NCI-H2081 treated with DMSO at 0.1 percent for 48 hours (cell line): Measurements from ENCODE around the gene EGFL8.
A peak's percentile ranks its signal among the peaks of the same experiment; 100 is the strongest.

Experiments used
- DNase-seq: peaks from one replicate; lab custom pipeline; 2025; lab: John Stamatoyannopoulos, UW

The EGFL8 gene

DNA sequence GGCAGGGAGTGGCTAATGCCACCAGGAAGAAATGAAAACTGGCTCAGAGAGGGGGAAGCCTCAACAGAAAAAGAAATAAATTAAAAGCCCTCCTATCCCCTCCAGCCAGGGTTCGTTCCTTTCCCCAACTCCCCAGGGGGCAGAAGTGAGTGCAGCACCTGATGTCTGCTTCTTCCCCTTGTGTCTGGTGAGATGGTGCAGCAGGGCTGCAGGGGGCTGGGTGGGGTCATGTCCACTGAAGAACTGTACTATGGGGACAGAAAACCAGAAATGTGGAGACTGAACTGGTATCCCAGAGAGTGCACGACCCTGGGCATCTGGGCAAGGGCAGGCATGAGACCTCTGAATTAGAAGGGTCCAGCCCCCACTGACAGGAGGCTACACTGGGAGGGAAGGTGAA lies 4.0 kb downstream of the EGFL8 start:
- DNase-seq, result no peak

DNA sequence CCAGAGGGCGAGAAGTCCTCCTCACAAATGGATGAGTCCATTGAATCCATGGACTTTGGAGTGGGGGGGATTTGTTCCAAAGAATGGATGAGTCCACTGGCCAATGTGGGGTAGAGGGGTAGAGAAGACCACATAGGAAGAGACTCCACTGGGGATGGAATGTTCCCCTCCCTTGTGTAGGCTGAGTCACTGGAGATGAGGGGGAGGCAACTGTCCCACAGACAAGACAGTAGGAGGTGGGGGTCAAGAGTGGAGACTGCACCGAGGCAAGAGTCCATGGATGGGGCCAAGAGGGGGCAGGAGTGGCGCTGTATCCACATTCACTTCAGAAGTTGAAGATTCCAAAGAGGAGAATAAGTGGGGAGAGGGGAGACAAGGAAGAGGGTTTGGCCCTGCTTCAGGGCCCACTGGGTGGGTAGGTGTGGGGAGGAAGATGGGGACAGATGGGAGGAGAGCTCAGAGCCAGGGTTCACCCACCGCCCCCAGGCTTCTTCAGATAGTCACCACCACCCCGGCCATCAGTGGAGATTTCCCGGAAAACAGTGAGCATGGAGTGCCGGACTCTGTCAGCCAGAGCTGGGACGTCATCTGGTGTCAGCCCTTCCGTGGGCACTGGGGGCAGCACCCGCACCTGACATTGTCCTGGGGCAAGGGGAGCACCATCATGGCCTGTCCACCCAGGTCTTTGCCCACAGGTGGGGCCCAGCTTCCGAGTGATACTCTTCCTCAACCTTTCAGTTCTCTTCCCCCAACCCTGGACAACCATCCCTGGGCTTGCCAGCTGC lies 4.6 kb downstream of the EGFL8 start:
- DNase-seq, result no peak

DNA sequence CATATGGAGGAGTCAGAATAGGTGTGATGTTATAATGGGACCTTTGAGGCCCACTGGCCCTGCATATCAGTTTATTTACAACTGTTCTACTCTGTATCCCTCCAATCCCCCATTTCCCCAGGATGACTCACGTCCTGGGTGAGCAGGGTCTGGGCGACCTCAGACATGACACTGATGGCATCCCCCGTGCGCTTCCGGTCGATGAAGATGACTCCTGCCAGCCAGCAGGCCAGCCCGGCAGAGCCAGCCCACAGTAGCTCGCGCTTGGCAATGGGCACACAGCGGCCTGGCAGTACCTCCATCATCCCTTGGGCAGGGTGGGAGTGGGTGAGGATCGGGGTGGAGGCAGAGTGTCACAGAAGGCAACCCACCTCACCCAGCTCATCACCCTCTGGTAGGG lies 5.9 kb downstream of the EGFL8 start:
- no peak for DNase-seq

DNA sequence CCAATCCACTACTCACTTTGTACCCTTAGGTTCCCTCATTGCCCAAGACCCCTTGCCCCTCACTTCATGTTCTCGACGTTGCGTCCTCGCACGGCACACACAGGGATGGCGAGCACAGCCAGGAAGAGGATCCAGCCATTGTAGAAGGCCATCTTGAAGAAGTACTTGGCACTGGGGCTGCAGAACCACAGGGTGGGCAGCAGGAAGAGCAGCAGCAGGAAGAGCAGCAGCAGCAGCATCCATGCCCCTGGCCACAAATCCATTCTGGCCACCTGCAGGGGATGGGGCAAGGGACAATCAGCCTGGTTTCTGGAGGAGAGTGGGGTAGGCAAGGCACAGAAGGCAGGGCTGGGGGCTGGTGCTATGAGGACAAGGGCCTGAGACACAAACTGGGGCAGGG lies 6.8 kb downstream of the EGFL8 start:
- no peak for DNase-seq

DNA sequence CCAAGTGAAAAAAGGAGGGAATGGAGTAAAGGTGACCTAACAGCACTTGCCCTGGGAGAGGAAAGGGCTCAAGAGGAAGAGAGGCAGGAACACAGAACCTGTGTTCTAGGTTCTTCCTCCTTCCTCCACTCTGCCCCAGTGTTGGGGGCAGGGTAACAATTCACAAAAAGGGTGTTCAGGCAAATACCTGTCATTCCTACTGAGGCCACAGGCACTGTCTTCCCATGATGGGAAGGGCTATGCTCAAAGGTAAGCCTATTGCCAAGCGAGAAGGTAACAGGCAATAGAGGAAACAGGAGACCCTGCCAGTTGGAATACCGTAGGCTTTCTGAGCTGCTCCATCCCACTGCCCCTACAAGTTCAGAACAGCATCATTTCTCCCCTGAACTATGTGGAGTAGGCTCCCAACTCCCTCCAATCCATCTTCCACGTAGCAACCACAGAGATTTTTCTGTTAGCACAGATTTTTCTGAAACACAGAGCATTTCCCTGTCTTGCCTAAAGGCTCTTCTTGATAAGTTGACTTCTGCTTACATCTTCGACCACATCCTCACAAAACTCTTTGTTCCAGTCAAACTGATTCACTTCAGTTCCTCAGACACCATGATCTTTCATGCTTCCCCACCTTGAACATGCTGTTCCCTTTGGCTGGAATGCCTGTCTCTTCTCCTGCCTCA lies 8.8 kb downstream of the EGFL8 start:
- DNase-seq, result no peak

DNA sequence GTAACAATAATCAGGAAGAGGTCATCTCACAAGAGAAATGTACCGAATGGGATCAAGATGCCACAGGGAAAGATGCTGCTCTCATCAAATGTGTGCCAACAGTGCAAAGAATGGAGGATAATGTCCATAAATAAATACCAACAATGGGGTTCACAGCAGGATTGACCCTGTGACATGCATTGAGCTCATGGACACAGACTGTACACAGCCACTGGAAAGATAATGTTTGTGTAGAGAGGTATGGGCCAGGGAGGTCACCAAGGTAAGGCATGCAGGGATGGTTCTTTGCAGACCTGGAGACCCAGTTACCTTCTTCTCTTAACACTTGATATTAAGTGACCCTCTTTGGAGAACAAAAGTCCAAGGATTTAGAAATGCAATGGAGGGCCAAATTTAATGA lies 10.0 kb downstream of the EGFL8 start:
- no peak for DNase-seq

DNA sequence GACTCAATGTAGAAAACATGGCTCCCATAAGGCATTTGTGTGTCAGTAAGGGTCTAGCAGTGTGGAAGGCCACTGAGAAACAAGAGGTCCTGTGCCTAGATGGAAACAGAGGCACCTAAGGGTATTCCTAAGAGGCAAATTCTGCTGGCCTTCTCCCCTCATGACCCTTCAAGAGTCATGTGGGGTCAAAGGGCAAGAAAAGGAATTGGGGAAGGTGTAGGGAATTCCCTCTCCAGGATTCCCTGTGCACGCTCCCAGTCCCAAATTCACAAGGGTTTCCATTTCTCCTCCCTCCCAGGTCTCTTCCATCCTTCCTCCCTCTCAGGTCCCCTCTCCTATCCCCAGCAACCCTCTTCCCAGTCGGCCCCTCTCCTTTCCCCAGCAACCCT lies 10.9 kb downstream of the EGFL8 start:
- DNase-seq, result no peak

DNA sequence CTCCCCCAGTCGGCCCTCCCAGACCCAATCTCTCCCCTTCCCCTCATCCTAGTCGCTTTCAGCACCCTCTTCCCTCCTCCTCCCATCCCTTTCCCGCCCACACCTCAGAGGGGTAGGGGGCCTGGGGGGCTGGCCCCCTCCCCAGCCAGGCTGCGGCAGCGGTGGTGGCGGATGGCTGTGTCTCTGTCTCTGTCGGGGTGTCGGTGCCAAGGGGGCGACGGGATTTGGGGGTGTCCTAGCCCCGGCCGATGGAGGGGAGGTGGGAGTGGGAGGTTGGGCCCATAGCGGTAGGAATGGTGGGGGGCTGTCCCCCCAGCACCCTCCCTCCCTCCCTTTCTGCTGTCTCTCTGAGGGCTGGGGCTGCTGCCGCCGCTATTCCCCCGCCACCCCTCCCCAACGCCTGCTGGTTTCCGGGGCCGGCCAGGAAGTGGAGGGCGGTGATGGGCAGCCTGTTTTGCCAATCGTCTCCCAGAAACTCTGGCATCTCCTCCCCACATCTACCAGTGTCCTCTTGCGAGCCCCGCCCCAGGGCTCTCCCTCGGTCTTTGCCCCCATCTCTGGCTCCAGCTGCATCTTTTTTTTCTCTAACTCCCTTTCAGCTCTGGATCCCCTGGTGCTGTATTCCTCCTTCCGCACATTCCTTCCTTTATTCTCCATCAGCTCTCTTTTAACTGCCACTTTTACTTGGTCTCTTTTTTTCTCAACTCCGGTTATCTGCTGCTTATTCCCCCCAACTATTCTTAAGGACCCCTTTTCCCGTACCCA lies 11.5 kb downstream of the EGFL8 start, which contains the start of gene AGPAT1:
Gene AGPAT1, minus strand, starts transcription at position 374 of the 765 bp plus-strand sequence. CDS start 4,588 bp downstream, outside the sequence.
- DNase-seq, result peak; percentile 75

DNA sequence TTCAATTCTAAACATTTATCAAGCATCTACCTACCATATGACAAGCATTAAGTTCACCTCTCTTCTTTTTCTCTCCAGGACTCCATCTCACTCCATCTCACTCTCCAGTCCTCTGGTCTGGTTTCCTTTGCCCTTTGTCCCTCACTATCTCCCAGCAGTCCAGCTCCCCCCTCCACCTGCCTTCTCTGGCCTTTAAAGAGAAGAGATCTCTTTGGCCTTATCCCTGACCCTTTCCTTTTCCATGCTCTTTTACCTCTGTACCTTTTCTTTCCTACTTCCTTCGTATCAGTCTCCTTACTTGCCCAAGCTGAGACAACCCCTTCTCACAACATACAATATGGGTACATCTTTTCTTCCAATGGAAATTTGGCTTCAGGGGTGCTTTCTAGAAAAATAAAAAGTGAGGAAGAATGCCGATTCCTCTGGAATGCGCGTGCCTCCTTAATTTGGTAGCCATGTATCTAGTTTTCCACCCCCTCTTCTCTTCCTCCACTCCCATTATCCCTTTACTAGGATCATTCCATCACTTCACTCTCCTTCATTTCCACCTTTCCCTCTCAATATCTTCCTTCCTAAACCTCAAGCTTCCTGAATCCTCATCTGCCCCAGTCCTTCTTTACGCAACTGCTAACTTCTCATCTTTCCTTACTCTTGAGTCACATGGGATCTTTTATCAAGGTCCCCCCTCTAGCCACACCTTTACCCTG lies 12.2 kb downstream of the EGFL8 start:
- DNase-seq, result no peak

DNA sequence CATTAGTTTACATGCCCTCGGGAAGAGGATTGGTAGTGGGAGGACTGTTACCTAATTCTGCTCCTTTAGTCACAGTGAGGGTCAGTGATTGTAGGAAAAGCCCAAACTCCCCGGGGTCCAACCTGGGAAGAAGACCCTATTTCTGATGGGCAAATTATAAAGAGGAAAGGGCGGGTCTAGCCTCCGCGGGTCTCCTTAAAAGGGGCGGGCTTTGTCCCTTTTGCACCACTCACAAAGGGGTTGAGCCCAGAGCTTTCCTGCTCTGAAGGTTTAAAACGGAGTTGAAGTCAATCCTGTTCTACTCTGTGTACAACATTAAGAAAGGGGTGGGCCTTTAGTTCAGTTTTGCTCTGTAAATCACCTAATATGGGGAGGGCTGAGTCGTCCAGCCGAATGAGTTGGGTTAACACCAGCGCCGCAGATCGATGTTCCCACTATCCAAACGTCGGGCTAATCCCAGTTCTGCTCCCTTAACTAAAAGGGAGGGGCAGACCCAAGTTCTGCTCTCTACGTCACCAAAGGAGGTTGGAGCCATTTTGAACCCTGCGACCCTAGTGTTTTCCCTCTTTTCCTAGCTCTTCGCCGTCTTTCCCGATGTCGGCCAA lies 12.9 kb downstream of the EGFL8 start:
- peak; percentile 43 for DNase-seq

DNA sequence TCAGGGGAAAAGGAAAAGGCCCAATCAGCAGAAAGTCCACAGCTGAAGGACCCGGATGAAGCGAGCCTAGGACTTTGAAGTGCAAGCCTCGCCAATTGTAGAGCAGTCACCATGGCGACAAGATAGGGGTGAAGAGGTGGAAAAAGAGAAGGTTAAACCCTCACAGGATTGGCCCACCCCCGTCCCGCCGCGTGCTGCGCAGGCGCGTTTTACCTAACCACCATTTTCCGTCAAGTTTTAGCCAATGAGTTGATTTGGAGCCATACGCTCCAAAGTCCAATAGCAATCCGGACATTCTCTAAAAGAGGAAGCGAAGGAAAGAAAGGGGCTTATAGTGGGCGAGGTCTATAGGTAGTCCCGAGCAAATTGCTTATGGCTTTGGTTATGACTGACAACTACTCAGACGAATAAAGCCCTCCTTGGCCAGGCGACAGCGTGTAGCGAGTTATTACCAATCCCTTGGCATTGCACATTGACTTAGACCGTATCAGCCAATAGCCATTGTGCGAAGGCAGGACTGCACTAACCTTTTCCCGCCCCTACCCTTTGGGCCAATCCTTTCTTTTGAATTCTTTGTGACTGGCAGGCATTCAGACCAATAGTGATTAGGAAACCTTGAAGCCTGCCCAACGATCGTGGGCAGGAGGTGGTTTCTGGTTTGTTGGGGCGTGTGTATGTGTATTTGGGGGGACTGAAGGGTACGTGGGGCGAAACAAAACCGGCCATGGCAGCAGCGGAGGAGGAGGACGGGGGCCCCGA lies 13.6 kb downstream of the EGFL8 start, which contains the start of gene RNF5:
Gene RNF5, plus strand, starts transcription at position 618 of the 759 bp plus-strand sequence. Its CDS starts 107 bp downstream, at position 725.
- DNase-seq, result peak; percentile 99

DNA sequence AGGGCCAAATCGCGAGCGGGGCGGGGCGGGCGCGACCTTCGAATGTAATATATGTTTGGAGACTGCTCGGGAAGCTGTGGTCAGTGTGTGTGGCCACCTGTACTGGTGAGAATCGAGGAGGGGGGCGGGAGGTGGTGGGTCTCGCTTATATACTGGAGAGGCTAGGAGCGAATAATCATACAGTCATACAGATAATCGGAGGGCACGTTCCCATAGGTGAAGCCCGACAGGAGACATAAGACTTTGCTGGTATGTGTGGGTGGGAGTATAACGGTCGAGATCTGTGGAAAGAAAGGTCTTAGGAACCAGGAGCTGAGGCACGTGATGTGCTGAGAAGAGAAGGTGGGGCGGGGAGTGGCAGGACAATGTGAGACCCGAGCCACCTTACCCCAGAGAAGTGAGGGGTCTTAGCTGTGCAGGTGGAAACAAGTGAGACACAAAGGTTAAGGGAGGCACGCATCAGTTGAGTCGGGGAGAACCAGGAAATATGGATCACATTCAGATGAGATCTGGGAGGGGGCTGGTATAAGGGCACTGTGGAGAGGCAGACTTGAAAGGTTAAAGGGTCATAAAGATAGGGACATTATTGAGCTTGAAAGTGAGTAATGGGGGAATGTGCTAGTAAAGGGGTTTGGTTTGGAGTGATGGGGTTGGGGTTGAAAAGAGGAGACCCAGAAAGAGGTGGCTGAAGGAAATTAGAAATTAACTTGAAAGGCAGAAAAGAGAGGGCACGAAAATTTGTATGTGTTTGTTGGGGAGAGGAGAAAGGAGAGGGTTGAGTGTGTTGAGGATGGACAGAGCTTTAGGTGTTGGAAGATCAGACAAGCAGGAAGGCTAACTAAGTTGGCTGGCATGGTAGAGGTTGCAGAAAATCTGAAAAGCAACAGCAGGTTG lies 14.4 kb downstream of the EGFL8 start:
- no peak for DNase-seq

DNA sequence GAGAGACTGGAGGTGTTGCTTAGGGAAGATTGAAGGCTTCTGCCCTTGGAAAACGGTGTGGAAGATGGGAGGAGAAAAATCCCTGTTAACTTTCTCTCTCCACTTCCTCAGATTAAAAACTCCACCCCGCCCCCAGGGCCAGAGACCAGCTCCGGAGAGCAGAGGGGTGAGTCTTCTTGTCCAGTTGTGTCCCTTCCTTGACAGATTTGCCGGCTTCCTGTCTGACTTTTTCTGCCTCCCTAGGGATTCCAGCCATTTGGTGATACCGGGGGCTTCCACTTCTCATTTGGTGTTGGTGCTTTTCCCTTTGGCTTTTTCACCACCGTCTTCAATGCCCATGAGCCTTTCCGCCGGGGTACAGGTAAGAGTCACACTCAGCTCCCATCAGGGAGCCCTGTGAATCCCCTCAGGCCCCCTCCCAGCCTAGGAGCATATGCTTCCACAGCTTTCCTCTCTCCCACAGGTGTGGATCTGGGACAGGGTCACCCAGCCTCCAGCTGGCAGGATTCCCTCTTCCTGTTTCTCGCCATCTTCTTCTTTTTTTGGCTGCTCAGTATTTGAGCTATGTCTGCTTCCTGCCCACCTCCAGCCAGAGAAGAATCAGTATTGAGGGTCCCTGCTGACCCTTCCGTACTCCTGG lies 15.5 kb downstream of the EGFL8 start:
- DNase-seq, result no peak

DNA sequence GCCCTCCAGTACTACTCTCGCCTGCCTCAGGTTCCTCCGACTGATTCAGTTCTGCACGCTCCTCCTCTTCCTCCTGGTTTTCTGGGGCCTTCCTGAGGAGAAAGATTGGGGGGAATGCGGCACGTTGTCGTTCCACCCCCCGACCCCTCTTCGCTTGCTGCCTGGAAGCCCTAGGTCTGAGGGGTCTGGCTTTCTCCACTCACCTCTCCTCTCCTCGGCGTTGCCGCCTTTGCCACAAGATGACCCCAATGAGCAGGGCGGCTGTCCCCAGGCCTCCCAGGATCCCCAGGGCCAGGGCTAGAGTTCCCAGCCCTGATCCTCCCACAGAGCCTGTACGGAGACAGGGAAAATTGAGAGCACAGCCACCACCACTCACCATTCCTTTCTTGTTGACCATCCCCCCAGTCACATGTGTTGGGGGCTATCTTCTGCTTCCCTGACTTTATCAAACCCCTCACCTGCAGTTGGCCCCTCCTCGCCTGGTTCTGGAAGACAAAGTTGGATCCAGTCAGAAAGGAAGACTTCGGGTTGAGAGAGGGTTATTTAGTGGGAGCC lies 16.8 kb downstream of the EGFL8 start:
- no peak for DNase-seq

DNA sequence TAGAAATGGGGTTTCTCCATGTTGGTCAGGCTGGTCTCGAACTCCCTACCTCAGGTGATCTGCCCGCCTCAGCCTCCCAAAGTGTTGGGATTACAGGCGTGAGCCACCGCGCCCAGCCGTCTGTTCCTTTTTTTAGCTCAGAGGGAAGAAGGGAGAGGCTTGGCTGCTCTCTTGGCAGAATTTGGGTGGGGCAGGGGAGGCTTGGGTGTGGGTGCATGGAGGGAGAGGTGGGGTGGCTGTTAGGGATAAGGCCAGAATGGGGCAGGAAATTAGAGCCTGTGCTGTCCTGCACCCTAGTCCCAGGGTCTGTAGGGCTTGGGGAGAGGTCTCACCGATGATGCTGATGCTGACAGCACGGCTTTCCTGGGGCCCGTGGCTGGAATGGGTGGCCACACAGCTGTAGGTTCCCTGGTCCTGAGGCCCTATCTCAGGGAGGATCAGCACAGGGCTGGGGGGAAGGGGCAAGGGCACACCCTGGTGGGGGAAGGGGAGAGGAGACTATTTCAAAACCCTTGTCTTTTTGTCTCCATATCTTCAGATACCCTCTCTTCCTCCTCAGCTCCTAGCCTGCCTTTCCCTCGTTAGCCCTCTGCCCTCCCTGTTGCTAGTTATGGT lies 17.6 kb downstream of the EGFL8 start:
- no peak for DNase-seq

DNA sequence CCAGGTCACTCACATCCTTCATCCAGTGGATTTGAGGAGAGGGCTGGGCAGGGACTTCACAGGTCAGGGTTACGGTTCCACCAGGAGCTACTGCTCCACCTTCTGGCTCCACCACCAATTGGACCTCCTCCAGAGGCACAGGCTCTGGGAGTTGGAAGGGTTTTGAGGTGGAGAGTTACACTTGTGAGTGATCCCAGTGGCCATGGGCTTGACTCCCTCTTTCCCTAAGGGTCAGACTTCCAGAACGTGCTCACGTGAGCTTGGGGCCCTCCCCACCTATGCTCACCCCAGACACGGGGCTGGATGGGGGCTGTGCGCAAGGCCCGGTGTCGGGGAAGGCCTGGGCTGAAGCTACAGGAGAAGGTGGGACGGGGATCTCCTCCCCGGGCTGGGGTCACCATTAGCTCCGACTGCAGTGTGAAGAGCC lies 18.2 kb downstream of the EGFL8 start:
- no peak for DNase-seq

DNA sequence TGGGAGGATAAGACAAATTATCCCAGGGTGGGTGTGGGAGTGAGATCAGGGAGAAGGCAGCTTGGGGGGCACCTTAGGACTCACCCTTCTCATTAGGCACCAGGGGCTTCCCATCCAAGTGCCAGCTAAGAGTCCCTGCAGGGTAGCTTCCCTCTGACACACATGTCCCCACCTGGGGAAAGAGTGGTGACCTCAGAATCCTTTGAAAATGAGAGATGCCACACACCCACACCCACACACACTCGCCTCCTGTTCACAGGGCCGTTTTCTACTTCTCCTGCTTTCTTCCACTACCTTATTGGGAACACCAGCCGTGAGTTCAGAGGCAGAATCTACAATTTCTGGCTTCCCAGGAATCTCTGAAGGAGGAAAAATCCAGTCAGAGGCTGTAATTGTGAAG lies 18.6 kb downstream of the EGFL8 start:
- no peak for DNase-seq

DNA sequence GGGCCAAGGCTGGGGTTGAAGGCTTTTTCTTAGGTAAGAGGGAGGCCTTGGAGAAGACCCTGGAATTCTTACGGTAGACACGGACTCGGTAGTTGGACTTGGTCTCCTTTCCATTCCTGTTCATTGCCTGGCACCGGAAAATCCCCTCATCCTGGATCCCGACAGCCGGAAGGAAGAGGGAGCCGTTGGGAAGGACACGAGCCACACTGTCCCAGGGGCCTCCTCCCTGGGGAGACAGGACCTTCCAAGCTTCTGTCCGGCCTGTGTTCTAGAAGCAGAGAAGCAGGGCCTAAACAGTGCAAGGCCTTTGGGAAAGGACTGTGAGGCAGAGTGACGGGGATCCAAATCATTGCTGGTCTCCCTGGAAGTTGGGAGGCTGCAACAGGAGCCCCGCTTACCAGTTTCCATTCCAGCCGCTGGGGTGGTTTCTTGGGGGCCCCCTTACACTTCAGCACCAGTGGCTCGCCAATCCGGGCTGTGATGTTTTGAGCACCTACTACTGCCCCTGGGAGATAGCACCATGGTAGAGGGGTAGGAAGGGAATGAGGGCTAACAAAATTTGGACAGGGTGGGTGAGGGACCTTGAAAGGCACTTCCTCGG lies 19.2 kb downstream of the EGFL8 start:
- DNase-seq, result no peak
